Activated CD4-positive, CD25-positive, alpha-beta regulatory T cell treated with anti-CD3 and anti-CD28 coated beads, Interleukin-2, amount 50 U/mL, for 72 hours (primary cell): ENCODE measurements around the gene ISLR.

Experiments used
- DNase-seq: peaks from one replicate; pipeline ENCODE4 v3.0.0; 2021

The ISLR gene

GRCh38 chr15:74216949-74217348, 43.4 kb downstream of the ISLR start:
- no peak for DNase-seq

GRCh38 chr15:74217907-74218885, 44.7 kb downstream of the ISLR start:
- DNase-seq, result no peak

- no peak for DNase-seq
Observed at GRCh38 chr15:74220475-74221248, 47.2 kb downstream of the ISLR start.

GRCh38 chr15:74221399-74222239, 48.1 kb downstream of the ISLR start:
- no peak for DNase-seq

- DNase-seq, result no peak
Observed at GRCh38 chr15:74222240-74223119, 49.0 kb downstream of the ISLR start.

GRCh38 chr15:74225928-74226327, 52.4 kb downstream of the ISLR start:
- no peak for DNase-seq
